DMS79 (cell line): ENCODE measurements around the gene LAX1.
"Not testable (repeated sequence)": the region's sequence is repeated elsewhere in the genome, so short reads cannot be mapped to it uniquely, and the experiment has no call there.

ENCODE experiments used
- DNase-seq: peaks from one replicate; lab custom pipeline; 2025; lab: John Stamatoyannopoulos, UW

Gene LAX1

DNA sequence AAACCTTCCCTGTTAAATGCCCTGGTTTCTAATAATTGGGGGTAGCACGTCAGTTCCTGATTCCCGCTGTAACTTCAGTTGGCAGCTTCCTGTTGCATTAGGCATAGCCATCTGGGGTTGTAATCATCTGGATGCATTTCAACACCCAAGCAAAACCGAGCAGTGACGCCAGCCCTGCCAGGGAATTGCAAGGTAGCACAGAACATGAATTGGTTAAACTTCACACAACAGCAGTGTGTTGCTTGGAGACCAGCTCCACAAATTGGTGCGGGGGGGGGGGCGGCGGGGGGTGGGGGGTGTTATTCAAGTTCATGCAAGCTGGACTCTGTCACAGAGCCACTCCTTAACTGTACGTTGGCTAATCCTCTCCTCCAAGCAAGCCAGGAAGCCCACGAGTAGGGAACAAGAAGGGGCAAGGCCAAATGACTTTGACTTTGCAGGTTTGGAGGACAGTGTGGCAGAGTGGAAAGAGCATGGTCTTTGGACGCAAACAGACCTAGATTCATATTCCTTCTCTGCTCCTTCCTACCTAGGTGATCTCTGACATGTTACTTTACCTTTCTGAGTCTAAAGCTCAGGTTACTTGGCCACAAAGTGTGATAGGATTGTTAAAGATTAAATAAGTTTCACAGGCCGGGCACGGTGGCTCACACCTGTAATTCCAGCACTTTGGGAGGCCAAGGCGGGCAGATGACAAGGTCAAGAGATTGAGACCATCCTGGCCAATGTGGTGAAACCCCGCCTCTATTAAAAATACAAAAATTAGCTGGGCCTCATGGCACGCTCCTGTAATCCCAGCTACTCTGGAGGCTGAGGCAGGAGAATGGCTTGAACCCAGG lies 4.7 kb downstream of the LAX1 start:
- DNase-seq = peak; percentile 32

GRCh38 chr1:203771901-203772301 lies 6.9 kb downstream of the LAX1 start:
- DNase-seq = no peak

- no peak for DNase-seq
Observed at GRCh38 chr1:203772836-203773235, 7.9 kb downstream of the LAX1 start.

GRCh38 chr1:203776636-203777035 lies 11.7 kb downstream of the LAX1 start:
- DNase-seq = no peak

DNA sequence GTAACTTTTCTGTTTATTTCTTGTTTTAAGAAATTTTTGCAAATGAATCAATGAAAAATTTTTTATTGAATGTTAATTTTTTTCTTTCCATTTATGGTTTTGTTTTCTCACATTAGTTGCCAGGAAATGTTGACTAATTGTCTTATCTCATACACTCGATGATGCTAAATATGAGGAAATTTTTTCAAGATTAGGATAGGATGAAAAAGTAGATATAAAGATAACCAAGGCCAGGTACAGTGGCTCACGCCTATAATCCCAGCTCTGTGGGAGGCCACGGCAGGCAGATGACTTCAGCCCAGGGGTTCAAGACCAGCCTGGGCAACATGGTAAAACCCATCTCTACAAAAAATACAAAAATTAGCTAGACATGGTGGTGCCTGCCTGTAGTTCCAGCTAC lies 12.6 kb downstream of the LAX1 start:
- DNase-seq = no peak

- no peak for DNase-seq
Observed at GRCh38 chr1:203778146-203778545, 13.2 kb downstream of the LAX1 start.

GRCh38 chr1:203778789-203779188 lies 13.8 kb downstream of the LAX1 start:
- no peak for DNase-seq

GRCh38 chr1:203781962-203782361 lies 17.0 kb downstream of the LAX1 start:
- DNase-seq = no peak

DNA sequence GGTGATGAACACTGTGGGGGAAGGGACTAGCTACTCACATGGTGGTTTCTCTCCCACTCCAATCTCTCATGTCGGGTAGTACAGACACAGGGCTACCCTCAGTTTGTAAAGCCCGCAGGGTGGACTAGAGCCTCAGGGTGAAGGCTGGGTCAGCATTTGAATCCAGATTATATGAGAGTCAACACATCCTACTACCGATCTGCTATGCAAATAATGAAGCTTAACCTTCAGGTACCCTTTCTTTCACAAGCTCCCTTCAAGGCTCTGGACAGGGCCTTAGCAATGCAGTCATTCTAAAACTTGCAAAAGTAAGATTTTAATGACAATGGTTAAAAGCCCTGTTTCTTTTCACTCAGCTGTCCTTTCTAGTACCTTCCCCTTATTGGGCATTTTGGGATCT lies 25.0 kb downstream of the LAX1 start:
- DNase-seq = no peak

GRCh38 chr1:203791498-203791897 lies 26.5 kb downstream of the LAX1 start:
- DNase-seq = no peak

- no peak for DNase-seq
Observed at GRCh38 chr1:203792486-203792885, 27.5 kb downstream of the LAX1 start.

GRCh38 chr1:203793561-203793960 lies 28.6 kb downstream of the LAX1 start:
- not testable (repeated sequence) for DNase-seq

GRCh38 chr1:203794764-203795440 lies 29.9 kb downstream of the LAX1 start:
- DNase-seq = no peak

DNA sequence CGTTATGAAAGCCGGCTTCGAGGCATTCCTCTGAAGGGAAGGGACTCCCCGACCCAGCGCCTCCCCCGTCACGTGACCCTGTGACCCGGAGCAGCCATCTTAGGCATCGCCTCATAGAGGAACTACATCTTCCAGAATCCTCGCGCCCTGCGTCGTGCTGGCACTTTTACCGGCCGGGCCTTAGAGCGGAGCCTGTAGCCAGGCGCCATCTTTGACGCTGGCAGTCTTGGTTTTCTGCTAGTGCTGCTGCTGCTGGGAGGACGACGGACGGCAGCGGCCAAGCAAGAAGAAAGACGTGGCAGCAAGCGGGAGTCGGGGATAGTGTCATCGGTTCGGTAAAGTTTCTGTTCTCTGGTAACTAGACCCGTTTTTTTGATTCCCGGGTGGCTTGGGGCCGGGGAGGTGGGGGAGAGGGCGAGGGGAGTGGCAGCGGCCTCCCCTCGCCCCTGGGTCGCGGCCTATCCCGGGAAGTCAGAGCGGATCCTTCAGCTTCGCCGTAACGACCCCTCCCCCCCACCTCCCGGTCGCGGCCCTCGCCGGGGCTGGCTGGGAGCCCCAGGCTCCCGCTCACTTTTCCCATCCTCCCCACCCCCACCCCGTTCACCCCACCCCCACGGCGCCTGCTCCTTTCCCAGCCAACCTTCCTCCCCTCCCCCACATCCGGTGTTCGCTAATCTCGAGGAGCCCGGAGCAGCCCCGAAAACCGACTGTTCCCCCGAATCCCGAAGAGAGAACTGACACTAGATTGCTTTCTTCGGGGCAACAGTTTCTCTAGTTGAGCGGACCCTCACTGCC lies 30.7 kb downstream of the LAX1 start, which contains the start of the genes ZBED6 and ZC3H11A:
TSS of gene ZBED6 (plus strand) at position 183 of the 795 bp plus-strand sequence. CDS start 1,900 bp downstream, outside the sequence.
TSS of gene ZC3H11A (plus strand) at position 183 of the 795 bp plus-strand sequence. CDS start 21,448 bp downstream, outside the sequence.
- DNase-seq = peak; percentile 96

- DNase-seq = peak; percentile 7
Observed at GRCh38 chr1:203796236-203796605, 31.2 kb downstream of the LAX1 start.

- DNase-seq = no peak
Observed at GRCh38 chr1:203797216-203797615, 32.2 kb downstream of the LAX1 start.

- peak; percentile 71 for DNase-seq
Observed at GRCh38 chr1:203797948-203798655, 33.1 kb downstream of the LAX1 start.

GRCh38 chr1:203799157-203799556 lies 34.2 kb downstream of the LAX1 start:
- DNase-seq = no peak

- DNase-seq = no peak
Observed at GRCh38 chr1:203799971-203800370, 35.0 kb downstream of the LAX1 start.

DNA sequence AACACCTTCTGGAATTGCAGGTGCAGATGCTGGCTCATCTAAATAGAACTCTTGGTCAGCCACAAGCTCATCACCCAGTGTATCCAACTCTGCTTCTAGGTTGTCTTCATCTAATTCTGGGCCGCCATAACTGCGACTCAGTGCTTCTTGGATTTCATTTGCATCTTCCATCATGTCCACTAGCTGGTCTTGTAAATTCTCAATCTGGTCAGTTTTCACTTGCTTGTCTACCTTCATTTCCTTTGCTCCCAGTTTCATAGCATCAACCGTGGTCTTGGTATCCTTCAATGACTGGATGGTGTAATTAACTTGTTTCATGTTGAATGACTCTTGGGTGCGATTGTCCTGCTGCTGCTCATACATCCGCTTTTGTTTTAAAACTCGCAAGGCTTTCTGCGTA lies 40.7 kb downstream of the LAX1 start:
- DNase-seq = no peak

- DNase-seq = no peak
Observed at GRCh38 chr1:203807196-203807595, 42.2 kb downstream of the LAX1 start.
